Effector memory CD4-positive, alpha-beta T cell (primary cell): Measurements from ENCODE around the gene PRSS22.
"Not testable (repeated sequence)": the region's sequence is repeated elsewhere in the genome, so short reads cannot be mapped to it uniquely, and the experiment has no call there.

Experiments used
- DNase-seq, 3 donors: peaks; one replicate each; pipeline ENCODE4 v3.0.0-alpha.2; 2020
- H3K27ac ChIP-seq: 2 replicates; pipeline ENCODE4 v1.7.0; 2013; ENCODE audit warnings: mild to moderate bottlenecking, low read length, moderate library complexity; ENCODE audit not compliant: insufficient read depth, poor library complexity, severe bottlenecking
- H3K27me3 ChIP-seq: replicated peaks from 2 replicates; pipeline ENCODE4 v1.7.0; 2013; ENCODE audit warnings: mild to moderate bottlenecking, low read length; ENCODE audit not compliant: insufficient read depth, control insufficient read depth, poor library complexity, severe bottlenecking
- H3K36me3 ChIP-seq: 2 replicates; pipeline ENCODE4 v1.7.0; 2013; ENCODE audit warnings: mild to moderate bottlenecking, low read length, moderate library complexity; ENCODE audit not compliant: control insufficient read depth, insufficient read depth
- H3K4me1 ChIP-seq: 2 replicates; pipeline ENCODE4 v1.7.0; 2013; ENCODE audit warnings: low read length, mild to moderate bottlenecking; ENCODE audit not compliant: control insufficient read depth, insufficient read depth, poor library complexity, severe bottlenecking
- H3K4me3 ChIP-seq: 2 replicates; pipeline ENCODE4 v1.7.0; 2013; ENCODE audit warnings: low read length, low read depth, mild to moderate bottlenecking; ENCODE audit not compliant: insufficient read depth, poor library complexity, severe bottlenecking
- H3K9me3 ChIP-seq: 2 replicates; pipeline ENCODE4 v1.7.0; 2013; ENCODE audit warnings: mild to moderate bottlenecking, low read length, moderate library complexity; ENCODE audit not compliant: control insufficient read depth
- total RNA-seq, 3 donors: gene quantifications; one replicate each; lab custom pipeline; 2026; lab: John Stamatoyannopoulos, UW

PRSS22 gene, protein sequence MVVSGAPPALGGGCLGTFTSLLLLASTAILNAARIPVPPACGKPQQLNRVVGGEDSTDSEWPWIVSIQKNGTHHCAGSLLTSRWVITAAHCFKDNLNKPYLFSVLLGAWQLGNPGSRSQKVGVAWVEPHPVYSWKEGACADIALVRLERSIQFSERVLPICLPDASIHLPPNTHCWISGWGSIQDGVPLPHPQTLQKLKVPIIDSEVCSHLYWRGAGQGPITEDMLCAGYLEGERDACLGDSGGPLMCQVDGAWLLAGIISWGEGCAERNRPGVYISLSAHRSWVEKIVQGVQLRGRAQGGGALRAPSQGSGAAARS
- 0 to 1.9 (median 0) reads per million in 3 donors for total RNA-seq

DNA sequence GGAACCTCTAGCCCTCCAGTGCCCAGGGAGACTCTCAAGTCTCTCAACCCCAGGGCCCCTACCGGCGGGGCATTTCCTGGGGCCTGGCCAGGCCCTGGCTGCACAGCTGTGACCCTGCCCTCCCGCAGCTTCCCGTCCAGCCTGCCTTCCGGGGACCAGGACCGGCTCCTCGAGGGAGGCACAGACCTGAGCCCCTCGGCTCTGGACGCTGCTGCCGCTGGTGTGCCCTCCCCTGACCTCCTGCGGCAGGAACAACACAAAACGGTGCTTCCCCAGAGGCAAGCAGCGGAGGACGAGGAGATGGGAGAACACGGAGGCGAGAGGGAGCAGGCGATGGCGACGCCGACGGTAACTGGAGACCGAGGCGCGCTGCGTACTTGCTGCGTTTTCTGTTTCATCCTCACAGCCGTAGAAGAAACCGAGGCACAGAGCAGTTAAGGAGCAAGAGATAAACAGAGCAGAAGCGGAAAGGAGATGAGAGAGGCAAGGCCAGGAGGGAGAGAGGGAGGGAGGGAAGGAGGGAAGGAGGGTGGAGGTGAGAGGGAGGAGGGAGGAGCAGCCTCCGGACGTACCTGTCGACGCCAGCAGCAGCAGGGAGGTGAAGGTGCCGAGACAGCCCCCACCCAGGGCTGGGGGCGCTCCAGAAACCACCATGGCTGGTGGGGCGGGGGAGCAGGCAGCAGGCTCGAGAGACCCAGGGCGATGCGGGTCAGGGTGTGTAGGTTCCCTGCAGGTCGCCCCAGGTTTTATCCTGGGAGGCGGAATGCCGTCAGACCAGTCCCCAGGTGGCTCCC, at the start of gene PRSS22:
Gene PRSS22 (minus strand): TSS at position 720 of the 794 bp plus-strand sequence. CDS start 66 bp downstream, at position 654.
- peaks cover 13% of the 10 kb centered on the region for H3K4me1 ChIP-seq
- no peak for DNase-seq
- H3K9me3 ChIP-seq = no peaks in the 10 kb centered on the region
- no peaks in the 10 kb centered on the region for H3K27me3 ChIP-seq
- peak within 1 kb of the TSS; percentile 50 for H3K4me3 ChIP-seq
- peak within 1 kb of the TSS; percentile 8 for H3K27ac ChIP-seq
- H3K36me3 ChIP-seq = no peaks in the 10 kb centered on the region

DNA sequence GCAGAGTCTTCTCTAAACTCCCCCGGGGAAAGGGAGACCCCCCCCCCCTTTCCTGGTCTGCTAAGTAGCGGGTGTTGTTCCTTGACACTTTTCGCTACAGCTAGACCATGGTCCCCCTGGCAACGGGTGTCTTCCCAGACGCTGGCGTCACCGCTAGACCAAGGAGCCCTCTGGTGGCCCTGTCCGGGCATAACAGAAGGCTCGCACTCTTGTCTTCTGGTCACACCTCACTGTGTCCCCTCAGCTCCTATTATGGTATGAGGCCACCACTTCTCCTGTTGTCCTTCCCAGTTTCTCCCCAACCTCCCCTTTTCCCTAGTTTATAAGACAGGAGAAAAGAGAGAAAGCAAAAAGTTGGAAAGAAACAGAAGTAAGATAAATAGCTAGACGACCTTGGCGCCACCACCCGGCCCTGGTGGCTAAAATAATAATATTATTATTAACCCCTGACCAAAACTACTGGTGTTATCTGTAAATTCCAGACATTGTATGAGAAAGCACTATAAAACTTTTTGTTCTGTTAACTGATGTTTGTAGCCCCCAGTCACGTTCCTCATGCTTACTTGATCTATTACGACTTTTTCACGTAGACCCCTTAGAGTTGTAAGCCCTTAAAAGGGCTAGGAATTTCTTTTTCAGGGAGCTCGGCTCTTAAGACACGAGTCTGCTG, 49.2 kb upstream of the PRSS22 start:
- not testable (repeated sequence) for H3K36me3 ChIP-seq, H3K4me3 ChIP-seq, H3K27me3 ChIP-seq, H3K9me3 ChIP-seq, H3K4me1 ChIP-seq, H3K27ac ChIP-seq
- DNase-seq = peak; percentile 22 to 46 (median 39)

- Histone ChIP-seq H3K4me3 (no peak overlapping the region), H3K27ac (no peak overlapping the region)
Observed at GRCh38 chr16:2905988-2906387, 48.0 kb upstream of the PRSS22 start.

DNA sequence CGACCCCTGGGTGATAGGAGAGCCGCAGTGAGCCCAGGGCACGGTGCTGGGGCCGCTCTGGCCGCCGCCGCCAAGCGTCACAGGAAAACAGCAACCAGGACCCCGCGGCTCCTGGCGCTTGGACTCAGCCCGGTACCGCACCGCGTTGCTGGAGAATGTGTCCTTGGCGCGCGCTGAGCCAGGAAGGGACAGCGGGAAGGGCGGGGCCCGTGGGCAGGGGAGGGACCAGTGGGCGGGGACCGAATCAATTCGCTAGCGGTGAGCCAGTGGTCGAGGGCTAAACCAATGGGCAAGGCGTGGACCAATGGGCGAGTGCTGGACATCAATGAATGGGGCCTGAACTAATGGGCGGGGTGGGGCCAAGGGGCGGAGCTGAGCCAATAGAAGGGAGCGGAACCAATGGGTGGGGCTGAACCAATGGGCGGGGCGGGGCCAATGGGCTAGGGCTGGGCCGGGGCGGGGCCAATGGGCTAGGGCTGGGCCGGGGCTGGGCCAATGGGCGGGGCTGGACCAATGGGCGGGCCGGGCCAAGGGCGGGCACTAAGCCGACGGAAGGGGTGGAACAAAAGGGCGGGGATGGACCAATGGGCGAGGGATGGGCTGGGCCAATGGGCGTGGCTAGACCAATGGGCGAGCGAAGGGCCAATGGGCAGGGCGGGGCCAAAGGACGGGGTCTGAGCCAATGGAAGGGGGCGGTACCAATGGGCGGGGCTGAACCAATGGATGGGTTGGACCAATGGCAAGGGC, 47.4 kb upstream of the PRSS22 start:
- no peaks in the 10 kb centered on the region for H3K27me3 ChIP-seq
- peaks cover 4% of the 10 kb centered on the region for H3K4me1 ChIP-seq
- DNase-seq = peak; percentile 82 to 90 (median 88)
- no peaks in the 10 kb centered on the region for H3K9me3 ChIP-seq
- H3K27ac ChIP-seq = peak overlapping the region; percentile 43
- peak overlapping the region; percentile 88 for H3K4me3 ChIP-seq
- H3K36me3 ChIP-seq = no peaks in the 10 kb centered on the region

More at GRCh38 chr16:2905988-2906387, 48.0 kb upstream of the PRSS22 start:
- no peak for DNase-seq
- peaks cover 4% of the 10 kb centered on the region for H3K4me1 ChIP-seq
- no peaks in the 10 kb centered on the region for H3K27me3 ChIP-seq
- no peaks in the 10 kb centered on the region for H3K36me3 ChIP-seq
- H3K9me3 ChIP-seq = no peaks in the 10 kb centered on the region

DNA sequence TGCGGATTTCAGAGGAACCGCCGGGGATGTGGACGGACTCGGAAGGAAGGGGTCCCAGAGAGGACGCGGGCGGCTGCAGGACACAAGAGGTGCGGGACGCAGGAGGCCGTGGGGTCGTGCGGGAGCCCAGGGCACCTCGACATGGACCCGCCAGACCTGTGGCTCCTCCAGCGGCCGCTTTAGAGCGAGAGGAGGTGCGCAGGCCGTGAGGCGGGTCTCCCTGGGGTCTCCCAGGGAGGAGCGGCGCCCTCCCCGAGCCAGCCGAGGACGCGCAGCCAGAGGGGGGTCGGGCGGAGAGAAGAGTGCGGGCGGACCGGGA, 46.9 kb upstream of the PRSS22 start:
- Histone ChIP-seq H3K4me3 (peak overlapping the region; percentile 88), H3K27ac (peak overlapping the region; percentile 43), H3K4me1 (peaks cover 4% of the 10 kb centered on the region), H3K9me3 (no peaks in the 10 kb centered on the region), H3K27me3 (no peaks in the 10 kb centered on the region), H3K36me3 (no peaks in the 10 kb centered on the region)
- no peak for DNase-seq

- no peaks in the 10 kb centered on the region for H3K27me3 ChIP-seq
- peak; percentile 58 to 69 (median 63) for DNase-seq
- H3K36me3 ChIP-seq = no peaks in the 10 kb centered on the region
- peak overlapping the region; percentile 88 for H3K4me3 ChIP-seq
- peak overlapping the region; percentile 43 for H3K27ac ChIP-seq
- H3K9me3 ChIP-seq = no peaks in the 10 kb centered on the region
- peaks cover 4% of the 10 kb centered on the region for H3K4me1 ChIP-seq
Observed at GRCh38 chr16:2904100-2904921, 46.3 kb upstream of the PRSS22 start.

GRCh38 chr16:2902337-2903130, 44.6 kb upstream of the PRSS22 start:
- no peak for DNase-seq
- H3K9me3 ChIP-seq = no peaks in the 10 kb centered on the region
- peaks cover 4% of the 10 kb centered on the region for H3K4me1 ChIP-seq
- no peak overlapping the region for H3K4me3 ChIP-seq
- no peaks in the 10 kb centered on the region for H3K27me3 ChIP-seq
- no peaks in the 10 kb centered on the region for H3K36me3 ChIP-seq
- no peak overlapping the region for H3K27ac ChIP-seq

DNA sequence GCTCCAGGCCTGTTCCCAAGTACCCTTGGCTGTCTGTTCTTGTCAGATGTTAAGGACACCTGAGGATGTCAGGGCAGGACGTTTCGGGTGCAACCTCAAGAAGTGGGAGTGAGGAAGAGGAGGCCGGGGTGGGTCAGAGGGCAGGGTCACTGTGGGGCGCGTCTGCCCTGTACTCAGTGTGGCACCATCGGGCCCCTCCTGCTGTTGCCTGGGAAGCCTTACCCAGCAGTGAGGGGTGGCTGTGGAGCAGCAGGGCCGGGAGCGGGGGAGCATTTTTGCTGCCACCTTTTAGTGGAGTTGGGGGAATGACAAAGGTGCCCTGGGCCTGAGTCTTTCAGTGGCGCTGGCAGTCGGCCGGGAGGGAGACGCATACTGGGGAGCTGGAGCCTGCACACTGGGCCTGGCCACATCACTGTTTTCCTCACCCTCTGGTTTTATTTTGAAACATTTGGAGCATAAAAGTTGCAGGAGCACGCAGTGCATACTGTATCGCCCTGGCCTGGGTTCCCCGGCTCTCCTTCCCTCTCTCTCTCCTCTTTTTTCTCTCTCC, 42.6 kb upstream of the PRSS22 start:
- no peak for DNase-seq
- no peak overlapping the region for H3K27ac ChIP-seq
- H3K9me3 ChIP-seq = no peaks in the 10 kb centered on the region
- H3K27me3 ChIP-seq = no peaks in the 10 kb centered on the region
- peaks cover 4% of the 10 kb centered on the region for H3K4me1 ChIP-seq
- no peak overlapping the region for H3K4me3 ChIP-seq
- H3K36me3 ChIP-seq = no peaks in the 10 kb centered on the region
